ENCODE results near the gene NANOS2.

Gene NANOS2

DNA sequence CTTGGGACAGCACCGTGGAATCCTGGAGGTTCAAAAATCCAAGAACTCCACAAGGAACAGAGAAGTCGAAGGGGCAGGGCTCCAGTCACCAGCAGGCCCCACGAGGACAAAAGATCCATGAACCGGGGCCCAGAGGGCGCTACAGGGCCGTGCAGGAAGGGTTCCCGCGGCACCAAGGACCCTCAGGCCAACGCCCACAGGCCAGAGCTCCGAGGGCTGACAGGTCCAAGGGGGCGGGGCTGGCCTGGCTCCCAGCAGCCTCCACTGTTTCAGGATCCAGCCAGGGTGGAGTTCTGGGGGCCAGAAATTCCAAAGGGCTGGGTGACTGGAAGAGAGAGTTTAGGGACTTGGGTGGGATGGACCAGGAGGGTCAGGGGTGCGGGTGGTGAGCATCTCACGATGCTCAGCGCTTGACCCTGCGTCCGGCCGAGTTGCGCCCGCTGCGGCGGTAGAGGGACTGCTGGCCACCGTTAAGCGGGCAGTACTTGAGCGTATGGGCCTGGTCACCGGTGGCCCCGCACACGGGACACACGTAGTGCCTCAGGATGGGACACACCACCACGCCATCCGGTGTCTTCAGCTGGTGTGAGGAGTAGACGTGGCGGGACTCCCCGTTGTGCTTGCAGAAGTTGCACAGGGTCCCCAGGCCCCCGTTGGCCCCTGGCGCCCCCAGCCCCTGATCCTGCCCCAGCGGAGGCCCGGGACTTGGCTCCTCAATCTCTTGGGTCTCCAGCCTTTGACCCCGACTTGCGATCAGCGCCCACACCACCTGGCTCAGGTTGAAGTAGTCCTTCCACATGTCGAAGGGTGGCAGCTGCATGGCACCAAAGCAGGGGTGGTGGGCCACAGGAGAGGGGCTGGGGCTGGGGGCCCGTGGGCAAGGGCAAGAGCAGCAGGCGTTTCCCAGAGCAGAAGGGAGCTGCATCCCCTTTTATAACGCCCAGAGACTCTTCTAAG is at the start of gene NANOS2:
Gene NANOS2, minus strand, starts transcription at position 905 of the 957 bp plus-strand sequence. Its CDS starts 85 bp downstream, at position 820.
- no peak for DNase-seq (ENCODE audit: low read depth)

- DNase-seq (ENCODE audit: low read depth) = no peak
Observed at GRCh38 chr19:45962021-45962420, 47.4 kb upstream of the NANOS2 start.

- no peak for DNase-seq (ENCODE audit: low read depth)
Observed at GRCh38 chr19:45960595-45961235, 46.1 kb upstream of the NANOS2 start.

GRCh38 chr19:45959517-45960025 is 45.0 kb upstream of the NANOS2 start:
- no peak for DNase-seq (ENCODE audit: low read depth)

GRCh38 chr19:45958769-45959516 is 44.4 kb upstream of the NANOS2 start:
- DNase-seq (ENCODE audit: low read depth) = no peak

DNA sequence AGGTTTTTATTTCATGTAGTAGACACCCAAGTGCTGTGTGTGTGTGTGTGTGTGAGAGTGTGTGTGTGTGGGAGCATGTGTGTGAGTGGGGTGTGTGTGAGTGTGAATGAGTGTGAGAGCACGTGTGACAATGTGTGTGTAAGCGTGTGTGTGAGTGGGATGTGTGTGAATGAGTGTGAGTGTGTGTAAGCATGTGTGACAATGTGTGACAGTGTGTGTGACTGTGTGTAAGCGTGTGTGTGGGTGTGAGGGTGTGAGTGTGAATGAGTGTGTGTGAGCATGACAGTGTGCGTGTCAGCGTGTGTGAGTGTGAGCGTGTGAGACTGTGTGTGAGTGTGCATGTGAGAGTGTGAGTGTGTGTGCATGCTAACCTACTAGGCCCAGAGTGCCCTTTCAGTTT is 43.7 kb upstream of the NANOS2 start:
- no peak for DNase-seq (ENCODE audit: low read depth)

DNA sequence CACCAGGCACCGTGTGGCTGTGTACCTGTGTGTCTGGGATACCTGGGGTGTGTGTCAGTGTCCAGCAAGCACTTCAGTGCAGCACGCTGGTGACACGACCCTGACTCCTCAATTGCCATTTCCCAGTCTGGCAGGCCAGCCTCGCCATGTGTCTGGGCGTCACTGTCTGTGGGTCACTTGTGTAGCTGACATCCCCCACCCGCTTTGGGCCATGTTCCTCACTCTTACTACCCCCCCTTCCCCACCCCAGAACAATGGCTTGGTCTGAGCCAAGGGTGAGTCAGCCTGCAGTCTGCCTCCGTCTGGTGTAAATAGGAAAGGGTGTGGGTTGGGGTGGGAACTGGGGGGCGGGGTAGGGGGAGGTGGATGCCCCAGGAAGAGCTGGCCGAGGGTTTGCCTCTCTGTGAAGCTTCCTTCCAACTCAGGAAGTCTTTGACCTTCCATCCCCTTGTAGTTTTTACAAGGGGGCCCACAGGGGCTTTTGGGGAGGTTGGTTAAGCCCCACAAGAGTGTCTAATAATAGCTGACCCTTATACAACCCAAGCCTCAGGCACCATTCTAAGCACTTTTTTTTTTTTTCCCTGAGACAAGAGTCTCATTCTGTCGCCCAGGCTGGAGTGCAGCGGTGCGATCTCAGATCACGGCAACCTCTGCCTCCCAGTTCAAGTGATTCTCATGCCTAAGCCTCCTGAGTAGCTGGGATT is 41.5 kb upstream of the NANOS2 start:
- no peak for DNase-seq (ENCODE audit: low read depth)

DNA sequence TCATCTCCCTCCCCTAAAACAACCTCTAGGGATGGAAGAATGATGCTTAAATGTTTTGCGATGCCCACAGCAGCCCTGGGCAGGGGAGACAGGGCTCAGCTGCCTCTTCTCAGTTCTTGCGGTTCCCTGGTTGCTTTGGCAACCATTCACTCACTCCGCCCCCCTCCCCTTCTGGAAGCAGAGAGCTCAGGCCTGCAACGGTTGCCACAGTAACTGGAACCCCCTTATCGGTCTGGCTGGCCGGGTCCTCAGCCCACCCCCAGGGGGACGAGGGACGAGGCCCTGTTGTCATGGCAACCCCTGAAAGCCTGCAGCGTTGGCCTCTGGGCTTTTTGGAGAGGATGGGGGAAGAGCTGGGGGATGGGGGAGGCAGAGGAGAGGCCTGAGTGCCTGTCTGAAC is 39.6 kb upstream of the NANOS2 start:
- DNase-seq (ENCODE audit: low read depth) = no peak

DNA sequence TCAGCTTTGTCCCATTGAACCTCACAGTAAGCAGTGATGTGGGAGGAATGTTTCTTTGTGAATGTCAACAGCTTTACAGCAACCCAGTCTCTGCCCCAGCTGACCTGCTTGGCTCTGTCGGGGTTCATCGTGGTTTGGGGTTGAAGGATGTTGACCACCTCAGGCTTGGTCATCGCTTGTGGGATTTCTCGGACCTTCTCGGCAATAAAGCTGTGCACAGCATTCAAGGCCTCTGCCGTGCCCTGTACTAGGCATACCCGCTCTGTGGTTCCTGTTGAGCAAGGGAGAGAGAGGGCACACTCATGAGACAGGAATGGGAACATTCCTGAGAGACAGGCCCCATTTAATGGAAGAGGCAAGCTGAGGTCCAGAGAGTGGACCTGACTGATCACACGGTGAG is 39.1 kb upstream of the NANOS2 start:
- no peak for DNase-seq (ENCODE audit: low read depth)

- DNase-seq (ENCODE audit: low read depth) = peak; percentile 23
Observed at GRCh38 chr19:45952686-45953505, 38.3 kb upstream of the NANOS2 start.

- no peak for DNase-seq (ENCODE audit: low read depth)
Observed at GRCh38 chr19:45952341-45952685, 37.7 kb upstream of the NANOS2 start.

GRCh38 chr19:45947926-45948325 is 33.3 kb upstream of the NANOS2 start:
- no peak for DNase-seq (ENCODE audit: low read depth)

DNA sequence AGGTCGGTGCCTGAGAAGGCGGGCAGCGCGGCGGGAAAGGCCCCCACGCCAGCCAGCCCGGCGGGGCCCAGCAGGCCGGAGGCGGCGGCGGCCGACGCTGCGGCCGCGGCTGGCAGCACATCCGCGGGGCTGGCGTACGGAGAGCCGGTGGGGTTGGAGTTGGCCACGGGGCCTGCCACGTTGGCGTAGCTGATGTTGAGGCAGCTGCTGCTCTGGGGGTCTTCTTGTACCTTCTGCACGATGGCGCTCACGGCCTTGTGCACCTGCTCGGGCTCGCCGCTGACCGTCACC is 25.9 kb upstream of the NANOS2 start:
- DNase-seq (ENCODE audit: low read depth) = no peak

GRCh38 chr19:45939792-45940514 is 25.4 kb upstream of the NANOS2 start:
- no peak for DNase-seq (ENCODE audit: low read depth)

- no peak for DNase-seq (ENCODE audit: low read depth)
Observed at GRCh38 chr19:45938733-45939319, 24.2 kb upstream of the NANOS2 start.

DNA sequence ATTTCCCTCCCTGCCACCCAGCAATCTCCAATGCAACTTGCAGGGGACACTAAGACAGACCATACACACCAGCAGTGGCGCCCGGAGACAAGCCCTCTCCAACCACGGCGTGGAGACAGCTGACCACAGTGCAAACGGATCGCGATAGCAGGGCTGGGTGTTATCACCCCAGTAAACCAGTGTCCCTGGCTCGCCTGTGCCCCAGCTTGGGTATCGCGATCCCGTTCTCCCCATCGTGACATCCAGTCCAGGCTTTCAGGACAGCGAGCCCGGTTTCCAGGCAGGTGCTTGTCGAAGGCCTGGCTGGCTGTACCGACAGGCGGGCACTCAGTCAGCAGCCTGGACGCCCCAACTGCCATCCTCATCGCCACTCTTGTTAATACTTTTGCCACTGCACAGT is 20.7 kb upstream of the NANOS2 start:
- no peak for DNase-seq (ENCODE audit: low read depth)

DNA sequence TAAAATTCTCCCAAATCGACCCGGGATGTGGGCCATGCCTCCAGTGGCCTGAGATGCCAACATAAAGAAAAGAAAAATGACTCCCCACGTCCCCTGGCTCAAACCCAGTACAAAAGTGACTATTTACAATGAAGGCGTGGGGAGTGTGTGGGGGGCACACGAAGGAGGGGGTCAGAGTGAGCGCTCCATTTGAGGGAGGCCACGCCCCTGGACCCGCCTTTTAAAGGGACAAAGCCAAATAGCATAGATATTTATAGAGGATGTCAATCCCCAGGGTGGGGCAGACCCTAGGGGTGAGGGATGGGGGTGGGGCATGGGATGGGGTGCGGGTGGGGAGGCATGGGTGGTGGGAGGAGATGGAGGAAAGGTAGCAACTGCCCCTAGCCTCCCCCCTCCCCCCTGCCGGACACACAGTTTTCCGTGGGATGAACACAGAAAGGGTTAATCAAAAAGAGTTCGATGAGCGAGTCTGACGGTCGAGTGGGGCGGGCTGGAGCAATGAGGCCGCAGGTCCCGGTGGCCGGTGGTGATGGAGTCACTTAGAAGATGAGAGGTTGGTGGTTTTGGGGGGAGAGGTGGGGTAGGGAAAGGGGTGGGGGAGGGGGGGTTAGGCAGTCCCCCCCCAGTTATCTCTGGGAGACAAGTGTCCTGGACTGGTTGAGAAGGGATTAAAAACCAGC is 20.1 kb upstream of the NANOS2 start:
- no peak for DNase-seq (ENCODE audit: low read depth)

GRCh38 chr19:45933759-45934158 is 19.2 kb upstream of the NANOS2 start:
- DNase-seq (ENCODE audit: low read depth) = no peak

GRCh38 chr19:45931055-45931454 is 16.5 kb upstream of the NANOS2 start:
- DNase-seq (ENCODE audit: low read depth) = no peak

DNA sequence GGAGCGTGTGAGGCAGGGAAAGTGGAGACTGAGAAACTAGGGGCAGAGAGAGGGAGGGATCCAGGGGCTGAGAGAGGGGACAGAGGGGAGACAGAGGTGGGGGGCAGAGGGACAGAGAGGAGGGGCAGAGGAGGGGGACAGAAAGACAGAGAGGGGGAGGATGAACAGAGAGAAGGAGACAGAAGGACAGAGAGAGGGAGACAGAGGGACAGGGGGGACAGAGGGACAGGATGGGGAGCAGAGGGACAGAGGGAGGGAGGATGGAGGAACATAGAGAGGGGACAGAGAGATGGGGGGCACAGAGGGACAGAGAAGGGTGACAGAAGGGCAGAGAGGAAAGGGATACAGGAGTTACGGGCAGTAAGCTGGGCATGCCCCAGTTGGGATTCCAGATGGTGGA is 14.7 kb upstream of the NANOS2 start:
- DNase-seq (ENCODE audit: low read depth) = no peak
